Endothelial cell of hepatic sinusoid (primary cell): ENCODE measurements around the gene AGPS.

Experiments used
- in situ Hi-C: cut with HindIII; loops from 2 replicates; pipeline ENCODE4 v1.10.0; 2017; ENCODE audit warnings: low sequenced_read_pairs

The AGPS gene

GRCh38 chr2:177520324-177520723 is 127.8 kb downstream of the AGPS start:
- in situ Hi-C loops = no loop called here

- in situ Hi-C loops = no loop called here
Measured at GRCh38 chr2:177523781-177524180, 131.2 kb downstream of the AGPS start.

- in situ Hi-C loops = no loop called here
Measured at GRCh38 chr2:177525351-177525924, 132.9 kb downstream of the AGPS start.

- in situ Hi-C loops = no loop called here
Measured at GRCh38 chr2:177528351-177528933, 135.9 kb downstream of the AGPS start.

- in situ Hi-C loops = no loop called here
Measured at GRCh38 chr2:177529166-177529565, 136.6 kb downstream of the AGPS start.

- in situ Hi-C loops = no loop called here
Measured at GRCh38 chr2:177530561-177530960, 138.0 kb downstream of the AGPS start.

GRCh38 chr2:177531706-177532105 is 139.1 kb downstream of the AGPS start:
- in situ Hi-C loops = no loop called here

- in situ Hi-C loops = no loop called here
Measured at GRCh38 chr2:177532567-177532966, 140.0 kb downstream of the AGPS start.

GRCh38 chr2:177533253-177533652 is 140.7 kb downstream of the AGPS start:
- in situ Hi-C loops = no loop called here

- in situ Hi-C loops = no loop called here
Measured at GRCh38 chr2:177535000-177535399, 142.4 kb downstream of the AGPS start.

GRCh38 chr2:177535958-177536504 is 143.5 kb downstream of the AGPS start:
- in situ Hi-C loops = no loop called here

- in situ Hi-C loops = no loop called here
Measured at GRCh38 chr2:177537213-177537612, 144.6 kb downstream of the AGPS start.

- in situ Hi-C loops = no loop called here
Measured at GRCh38 chr2:177537636-177538035, 145.1 kb downstream of the AGPS start.

GRCh38 chr2:177538323-177538722 is 145.8 kb downstream of the AGPS start:
- in situ Hi-C loops = no loop called here

GRCh38 chr2:177540283-177540682 is 147.7 kb downstream of the AGPS start:
- in situ Hi-C loops = no loop called here

- in situ Hi-C loops = no loop called here
Measured at GRCh38 chr2:177541258-177541991, 148.9 kb downstream of the AGPS start.

- in situ Hi-C loops = no loop called here
Measured at GRCh38 chr2:177542396-177542795, 149.8 kb downstream of the AGPS start.

- in situ Hi-C loops = no loop called here
Measured at GRCh38 chr2:177543007-177543760, 150.6 kb downstream of the AGPS start.

- in situ Hi-C loops = no loop called here
Measured at GRCh38 chr2:177545143-177545542, 152.6 kb downstream of the AGPS start.

- in situ Hi-C loops = no loop called here
Measured at GRCh38 chr2:177545981-177546585, 153.5 kb downstream of the AGPS start.

GRCh38 chr2:177547122-177547521 is 154.5 kb downstream of the AGPS start:
- in situ Hi-C loops = no loop called here
